ENCODE results near the gene B4GALNT3. TPM values are rescaled to one million over a fixed set of nuclear protein-coding genes. Genes with fewer than 3 reads are reported as not detected.

The B4GALNT3 gene
- total RNA-seq, 1 experiment from 2014 or later = 23.3 TPM

DNA sequence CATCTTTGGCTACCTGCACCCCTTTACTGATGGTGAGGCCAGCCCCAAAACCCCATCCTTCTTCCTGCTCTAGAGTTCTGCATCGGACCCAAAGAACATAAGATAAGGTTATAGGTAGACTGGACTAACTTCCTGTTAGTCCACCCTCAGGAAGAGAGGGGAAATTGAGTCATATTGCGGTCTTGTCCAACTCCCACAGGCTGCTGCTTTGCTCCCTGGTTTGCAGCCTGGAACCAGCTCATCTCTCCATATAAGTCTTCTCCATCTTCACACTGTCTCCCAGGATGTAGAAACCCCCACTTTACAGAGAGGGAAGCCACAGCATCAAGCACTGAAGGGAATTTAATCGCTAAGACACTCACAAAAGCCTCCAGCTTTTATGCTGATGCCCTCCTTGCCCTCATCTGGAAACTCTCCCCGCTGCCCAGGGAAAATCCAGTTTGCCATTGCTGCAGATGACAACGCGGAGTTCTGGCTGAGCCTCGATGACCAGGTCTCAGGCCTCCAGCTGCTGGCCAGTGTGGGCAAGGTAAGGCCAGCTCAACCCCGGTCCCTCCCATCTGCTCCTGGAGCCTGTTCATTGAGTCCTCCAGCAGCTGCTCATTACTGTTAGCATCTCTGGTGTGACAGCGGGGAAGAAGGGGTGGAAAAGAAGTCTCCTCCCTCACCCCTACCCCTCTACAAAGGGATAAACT lies 85.3 kb downstream of the B4GALNT3 start:
- no peak overlapping the region for H2BK15ac ChIP-seq (ENCODE audit: low read depth, low read length)
- no peak overlapping the region for H2AFZ ChIP-seq (ENCODE audit: low read length)
- no peak overlapping the region for H3K14ac ChIP-seq (ENCODE audit: insufficient read depth, low read length)
- no peak overlapping the region for H4K8ac ChIP-seq (replicated peaks; ENCODE audit: insufficient read length, low read depth, low read length)
- no peak overlapping the region for H3T11ph ChIP-seq (ENCODE audit: low read length)
- H3K9ac ChIP-seq (ENCODE audit: extremely low read depth, insufficient read length, low read length) = no peak overlapping the region
- TF ChIP-seq CTCF (conservative IDR thresholded peaks at IDR 0.05) = no peak
- H3K4me3 Mint-ChIP-seq = no peak overlapping the region
- H3K56ac ChIP-seq (ENCODE audit: insufficient read length, low read depth, low read length) = no peak overlapping the region
- no peak overlapping the region for H2AK5ac ChIP-seq (ENCODE audit: insufficient read length, low read length)
- no peak overlapping the region for H3K4ac ChIP-seq (ENCODE audit: low read depth, low read length)
- H3K9me3 ChIP-seq (ENCODE audit: control insufficient read depth, low read depth, low read length) = no peaks in the 10 kb centered on the region
- H3K18ac ChIP-seq (ENCODE audit: insufficient read length, low read depth, low read length) = no peak overlapping the region
- no CpG with 5 or more reads among the region's 9 CpGs for WGBS (ENCODE audit: extremely low coverage, insufficient read length, low lambda C conversion rate)
- no peaks in the 10 kb centered on the region for H3K79me2 ChIP-seq (ENCODE audit: insufficient read depth, low read length)
- H3K27ac ChIP-seq (ENCODE audit: insufficient read length, low read depth, low read length) = no peak overlapping the region
- H3K9me3 Mint-ChIP-seq = no peaks in the 10 kb centered on the region; a peak in 1 of 5 replicates
- no peak overlapping the region for H2BK120ac ChIP-seq (ENCODE audit: low read depth, low read length, poor library complexity, severe bottlenecking)
- peaks cover 7% of the 10 kb centered on the region for H3K27me3 Mint-ChIP-seq (ENCODE audit: low read depth)
- no peaks in the 10 kb centered on the region for H3K79me1 ChIP-seq (ENCODE audit: insufficient read depth, low read depth, low read length, poor library complexity, severe bottlenecking)
- H2BK20ac ChIP-seq (ENCODE audit: low read depth, low read length, poor library complexity, severe bottlenecking) = no peak overlapping the region
- peak overlapping the region in 1 of 3 experiments; percentile 63; a peak in 3 of 7 replicates for H3K27ac Mint-ChIP-seq
- H2BK5ac ChIP-seq (ENCODE audit: insufficient read length, low read length) = no peak overlapping the region
- no peak for DNase-seq
- H4K20me1 ChIP-seq (ENCODE audit: control insufficient read depth, insufficient read depth, insufficient read length) = no peaks in the 10 kb centered on the region
- no peak overlapping the region for H2BK12ac ChIP-seq (ENCODE audit: insufficient read length, low read depth, low read length)
- H3K23ac ChIP-seq (ENCODE audit: insufficient read length, low read depth, low read length) = no peak overlapping the region
- peaks cover 15 to 24% of the 10 kb centered on the region in 2 experiments for H3K4me1 Mint-ChIP-seq
- H3K4me2 ChIP-seq (ENCODE audit: insufficient read depth, insufficient read length, low read length) = no peak overlapping the region
- peaks cover 5% of the 10 kb centered on the region for H3K23me2 ChIP-seq (ENCODE audit: insufficient read length, low read depth, low read length, poor library complexity, severe bottlenecking)
- no peaks in the 10 kb centered on the region for H3K27me3 ChIP-seq (ENCODE audit: insufficient read depth, low read length)
- H3K4me1 ChIP-seq (ENCODE audit: insufficient read depth, low read length) = no peaks in the 10 kb centered on the region
- H3K36me3 Mint-ChIP-seq (ENCODE audit: insufficient read depth in 1 of 3, low read depth in 3 of 3) = peaks cover 0 to 32% (median 15%) of the 10 kb centered on the region in 3 experiments; a peak in 5 of 7 replicates
- no peak overlapping the region for H4K5ac ChIP-seq (ENCODE audit: insufficient read length, low read depth, low read length)
- H4K91ac ChIP-seq (ENCODE audit: insufficient read length, low read depth, low read length) = no peak overlapping the region

Measured in H9 (cell line).